Stimulated activated CD4-positive, alpha-beta T cell treated with anti-CD3 and anti-CD28 coated beads, Interleukin-15, amount 100 ng/mL, for 24 hours (primary cell): ENCODE data around the gene KANK3.
"Not testable (repeated sequence)": the region's sequence is repeated elsewhere in the genome, so short reads cannot be mapped to it uniquely, and the experiment has no call there.

Experiments
- DNase-seq: peaks from one replicate; pipeline ENCODE4 v3.0.0-alpha.2; 2020

KANK3 gene

GRCh38 chr19:8316351-8317125 lies 26.5 kb downstream of the KANK3 start:
- DNase-seq, result no peak

- not testable (repeated sequence) for DNase-seq
These were observed 28.0 kb downstream of the KANK3 start for GRCh38 chr19:8314981-8315640.

DNA sequence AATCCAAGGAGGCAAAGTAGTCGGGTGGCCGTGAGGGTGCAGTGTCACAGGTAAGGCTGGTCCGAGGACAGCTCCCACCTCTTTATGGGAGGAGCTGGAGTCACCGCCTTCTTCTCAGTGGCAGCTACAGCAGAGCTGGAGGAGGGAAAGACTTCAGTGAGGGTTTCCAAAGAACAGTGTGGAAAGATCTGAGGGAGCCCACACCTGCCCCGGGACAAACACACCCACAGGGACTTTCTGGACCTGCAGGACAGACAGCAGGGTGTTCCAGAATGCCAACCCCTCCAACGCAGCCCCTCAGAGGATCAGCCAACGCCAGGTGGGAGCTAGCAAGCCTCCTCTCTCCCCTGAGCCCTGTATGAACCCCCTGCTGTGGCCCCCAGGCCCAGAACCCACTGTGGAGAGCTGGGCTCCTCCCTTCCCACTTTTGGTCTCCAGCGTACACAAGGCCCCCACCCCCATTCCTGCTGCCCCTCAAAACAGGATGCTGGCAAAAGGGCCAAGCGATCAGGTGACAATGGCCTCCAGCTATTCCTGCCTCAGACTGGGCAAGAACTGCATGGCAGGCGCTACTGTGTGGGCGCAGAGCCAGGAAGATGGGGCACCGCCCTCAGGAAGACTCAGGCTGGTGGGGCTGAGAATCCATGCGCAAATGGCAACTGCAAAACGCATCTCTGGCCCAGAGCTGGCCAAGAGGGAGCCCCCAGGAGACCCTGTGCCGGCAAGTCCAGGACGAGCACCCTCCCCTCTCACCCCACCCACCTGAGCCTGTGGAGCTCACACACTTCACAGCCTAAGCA lies 31.4 kb downstream of the KANK3 start:
- DNase-seq, result no peak

GRCh38 chr19:8310342-8311055 lies 32.6 kb downstream of the KANK3 start:
- DNase-seq, result no peak

DNA sequence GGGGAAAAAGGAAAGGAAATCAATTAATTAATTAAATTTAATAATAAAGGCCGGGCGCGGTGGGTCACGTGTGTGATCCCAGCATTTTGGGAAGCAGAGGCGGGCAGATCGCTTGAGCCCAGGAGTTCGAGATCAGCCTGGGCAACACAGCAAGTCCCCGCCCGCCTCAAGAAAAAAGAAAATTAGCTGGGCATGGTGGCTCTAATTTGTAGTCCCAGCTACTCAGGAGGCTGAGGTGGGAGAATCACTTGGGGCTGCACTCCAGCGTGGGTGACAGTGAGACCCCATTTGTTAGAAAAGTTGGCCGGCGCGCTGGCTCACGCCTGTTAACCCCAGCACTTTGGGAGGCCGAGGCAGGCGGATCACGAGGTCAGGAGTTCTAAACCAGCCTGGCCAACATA lies 34.2 kb downstream of the KANK3 start:
- no peak for DNase-seq

DNA sequence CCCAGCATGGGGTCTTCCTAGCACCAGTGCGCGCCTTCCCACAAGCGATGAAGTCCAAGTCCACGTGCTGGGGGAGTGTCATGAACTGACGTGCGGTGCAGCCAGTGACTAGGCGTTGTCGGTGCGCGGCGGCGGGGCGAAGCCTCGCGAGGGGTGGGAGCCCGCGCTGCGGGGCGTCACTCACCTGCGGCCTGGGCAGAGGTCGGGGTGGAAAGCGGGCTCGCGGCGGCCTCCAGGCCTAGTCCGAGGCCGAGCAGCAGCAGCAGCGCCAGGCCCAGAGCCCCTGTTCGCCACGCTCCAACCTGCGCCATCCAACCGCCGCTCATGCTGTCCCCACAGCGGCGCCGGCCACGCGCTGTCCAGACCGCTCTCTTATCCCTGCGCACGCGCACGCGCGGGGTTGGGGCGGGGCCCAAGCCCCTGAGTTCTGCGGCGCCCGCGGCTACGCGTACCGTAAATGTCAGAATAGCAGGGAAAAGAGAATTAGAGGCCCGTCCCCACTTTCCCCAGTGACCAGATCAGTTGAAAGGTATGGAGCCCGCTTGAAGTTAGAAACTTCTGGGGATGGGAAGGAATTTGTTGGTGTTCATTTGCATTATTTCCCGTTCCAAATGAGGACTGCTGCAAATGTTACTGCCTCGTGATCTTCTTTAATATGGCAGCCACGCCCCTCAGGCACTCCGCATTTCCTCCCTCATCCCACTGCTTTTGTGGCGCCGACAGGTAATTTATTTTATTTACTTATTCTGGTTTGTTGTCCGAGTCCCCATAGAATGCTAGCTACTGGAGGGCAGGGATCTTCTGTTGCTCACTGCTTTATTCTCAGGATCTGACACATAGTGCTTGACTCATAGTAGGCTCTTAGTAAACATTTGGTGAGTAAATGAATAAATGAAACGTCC lies 34.8 kb downstream of the KANK3 start, which contains the start of gene CD320:
TSS of gene CD320 (minus strand) at position 394 of the 902 bp plus-strand sequence. CDS start at position 326, 68 bp downstream.
- peak; percentile 92 for DNase-seq

DNA sequence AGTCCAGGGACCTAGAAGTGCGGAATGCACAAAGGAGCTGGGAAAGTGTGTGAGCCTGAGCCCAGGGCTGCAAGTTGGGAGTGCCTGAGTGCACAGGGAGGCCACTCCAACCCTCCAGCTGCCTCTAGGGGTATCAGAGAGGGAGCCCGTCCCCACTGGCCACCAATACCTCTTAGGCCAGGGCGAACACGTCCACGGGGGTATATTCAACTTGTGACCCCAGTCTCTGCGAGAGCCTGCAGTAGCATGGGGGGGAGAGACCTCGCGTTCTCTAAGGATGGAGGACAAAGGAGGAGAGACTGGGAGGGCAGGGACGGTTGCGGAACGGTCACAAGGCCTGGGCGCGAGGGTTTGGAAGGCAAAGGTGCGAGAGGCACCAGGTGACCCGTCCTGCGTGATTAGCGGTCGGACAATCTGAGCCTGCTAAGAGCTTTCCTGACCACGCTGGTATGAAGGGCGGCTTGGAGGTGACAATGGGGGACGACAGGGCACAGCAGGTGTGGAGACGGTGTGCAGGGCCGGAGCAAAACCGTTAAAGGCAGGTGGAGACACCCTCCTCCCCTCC lies 35.6 kb downstream of the KANK3 start:
- no peak for DNase-seq

DNA sequence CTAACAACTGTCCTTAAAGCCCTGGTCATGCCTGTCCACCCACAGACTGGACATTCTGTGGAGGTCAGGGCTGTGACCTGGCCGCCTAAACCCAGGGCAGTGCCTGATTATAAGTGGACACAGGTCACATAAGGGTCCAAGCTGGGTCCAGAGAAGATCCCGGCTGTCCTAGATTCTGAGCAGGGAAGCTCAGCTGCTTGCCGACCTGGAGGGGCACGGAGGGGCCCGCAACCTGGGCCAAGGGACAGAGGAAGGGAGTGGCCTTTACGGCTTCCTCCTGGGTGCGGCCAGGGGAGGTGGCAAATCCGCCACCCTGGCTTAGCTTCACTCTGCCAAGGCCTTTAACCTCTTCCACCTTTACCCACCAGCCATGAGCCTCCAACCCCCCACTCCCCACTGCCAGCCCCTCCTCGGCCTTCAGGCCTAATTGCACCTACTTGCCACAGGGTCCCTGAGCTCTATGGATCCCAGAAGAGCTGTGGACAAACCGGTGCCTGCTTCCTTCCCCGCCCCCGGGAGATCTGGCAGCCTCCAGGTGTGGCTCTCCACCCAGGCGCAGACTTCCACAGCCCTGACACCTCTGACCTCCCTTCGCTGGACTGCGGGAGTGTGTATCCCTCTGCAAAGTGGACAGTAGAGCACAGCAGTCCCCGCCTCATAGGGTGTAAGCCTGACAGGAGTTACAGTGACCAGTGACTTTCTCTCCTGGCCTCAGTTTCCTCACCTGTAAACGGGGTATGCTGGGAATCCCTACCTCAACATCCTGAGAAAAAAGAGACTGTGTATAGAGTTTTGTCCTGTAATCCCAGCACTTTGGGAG lies 36.6 kb downstream of the KANK3 start:
- DNase-seq, result peak; percentile 7

DNA sequence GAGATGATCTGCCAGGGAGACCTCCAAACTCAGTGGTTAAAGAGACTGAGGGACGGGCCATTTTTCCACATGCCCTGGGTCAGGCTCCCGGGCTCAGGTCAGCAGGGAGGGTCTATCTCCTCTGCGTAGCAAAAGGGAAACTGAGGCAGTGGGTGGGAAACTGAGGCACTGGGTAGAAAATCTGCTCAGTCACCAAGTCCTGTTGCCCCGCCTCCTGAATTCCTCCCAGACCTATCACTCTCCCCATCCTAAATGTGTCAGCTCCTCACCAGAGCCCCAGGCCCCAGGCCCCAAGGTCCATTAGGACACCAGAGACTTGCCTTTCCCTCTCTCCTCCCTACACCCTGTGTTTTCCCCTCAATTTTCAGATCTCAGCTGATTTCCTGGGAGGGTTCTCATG lies 37.3 kb downstream of the KANK3 start:
- DNase-seq, result peak; percentile 1

DNA sequence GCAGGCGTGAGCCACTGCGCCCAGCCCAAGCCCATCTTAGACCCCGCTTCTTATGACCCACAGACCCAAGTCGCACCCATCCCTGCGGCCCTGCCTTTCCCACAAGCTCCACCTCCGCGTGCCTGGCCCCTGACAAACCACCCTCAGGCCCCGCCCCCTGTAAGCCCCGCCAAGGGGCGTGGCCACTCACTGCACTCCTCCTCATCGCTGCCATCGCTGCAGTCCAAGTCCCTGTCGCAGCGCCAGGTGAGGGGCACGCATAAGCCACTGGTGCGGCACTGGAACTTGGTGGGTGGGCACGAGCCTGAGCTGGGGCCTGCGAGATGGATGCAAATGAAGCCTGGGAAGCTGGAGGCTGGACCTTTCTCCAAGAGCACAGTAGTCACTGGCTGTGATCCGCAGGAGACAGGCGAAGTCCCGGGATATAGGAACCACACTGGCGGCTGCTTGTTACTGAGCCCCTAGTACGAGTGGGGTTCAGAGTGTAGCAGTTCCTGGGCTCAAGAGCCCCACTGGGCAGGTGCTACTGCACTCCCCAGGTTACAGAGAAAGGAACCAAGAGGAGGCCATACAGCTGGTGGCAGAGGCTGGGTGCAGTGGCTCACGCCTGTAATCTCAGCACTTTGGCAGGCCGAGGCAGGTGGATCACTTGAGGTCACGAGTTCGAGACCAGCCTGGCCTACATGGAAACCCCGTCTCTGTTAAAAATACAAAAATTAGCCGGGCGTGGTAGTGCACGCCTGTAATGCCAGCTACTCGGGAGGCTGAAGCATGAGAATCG lies 38.0 kb downstream of the KANK3 start:
- peak; percentile 56 for DNase-seq

DNA sequence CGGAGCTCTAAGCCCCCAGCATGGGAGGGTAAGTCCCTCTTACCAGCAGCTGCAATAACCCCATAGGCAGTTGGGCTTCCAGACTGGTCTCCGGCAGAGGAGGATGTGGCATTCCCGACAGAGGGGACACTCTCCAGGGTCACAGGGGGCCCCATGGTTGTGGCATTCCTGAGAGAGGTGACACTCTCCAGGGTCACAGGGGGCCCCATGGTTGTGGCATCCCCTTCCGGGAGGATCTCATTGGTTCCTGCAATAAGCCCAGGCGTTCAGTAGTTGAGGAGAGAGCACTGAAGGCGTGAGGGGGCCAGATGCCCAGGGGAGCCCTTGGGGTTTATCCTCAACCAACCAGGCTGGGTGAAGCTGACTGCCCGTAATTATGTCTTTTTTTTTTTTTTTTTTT lies 40.3 kb downstream of the KANK3 start:
- DNase-seq, result peak; percentile 1

DNA sequence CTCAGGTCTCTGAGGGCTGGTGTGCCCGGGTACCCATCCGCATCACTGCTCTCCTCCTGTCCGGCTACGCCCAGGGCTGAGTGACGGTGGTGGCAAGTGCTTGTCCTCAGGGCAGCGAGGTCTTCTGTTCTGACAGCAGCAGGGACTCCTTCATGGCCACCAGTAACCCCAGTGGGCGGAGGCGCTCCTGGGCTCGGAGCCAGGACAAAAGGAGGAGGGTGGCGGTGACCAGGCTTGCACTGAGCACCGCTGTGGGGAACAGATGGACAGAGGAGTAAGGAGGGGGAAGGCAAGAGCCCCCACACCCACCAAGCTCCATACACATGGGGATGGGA lies 40.7 kb downstream of the KANK3 start:
- peak; percentile 2 for DNase-seq

DNA sequence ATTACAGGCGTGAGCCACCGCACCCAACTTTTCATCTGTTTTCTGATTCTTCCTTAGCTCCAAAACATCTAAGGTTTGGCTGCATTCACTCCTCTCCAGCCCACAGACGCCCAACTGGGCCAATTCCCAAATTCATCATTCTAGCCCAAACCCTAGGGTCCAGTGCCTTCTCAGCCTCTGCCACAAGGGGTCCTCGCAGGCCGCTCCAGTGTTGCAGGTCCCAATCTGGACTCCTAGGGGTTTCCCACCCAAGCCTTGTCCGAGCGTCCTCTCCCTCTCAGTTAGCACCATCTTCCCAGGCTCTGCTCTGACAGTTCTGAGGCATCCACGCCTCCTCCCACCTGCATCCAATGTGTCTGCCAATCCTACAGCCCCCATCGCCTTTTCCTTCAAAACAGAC lies 51.7 kb downstream of the KANK3 start:
- not testable (repeated sequence) for DNase-seq

DNA sequence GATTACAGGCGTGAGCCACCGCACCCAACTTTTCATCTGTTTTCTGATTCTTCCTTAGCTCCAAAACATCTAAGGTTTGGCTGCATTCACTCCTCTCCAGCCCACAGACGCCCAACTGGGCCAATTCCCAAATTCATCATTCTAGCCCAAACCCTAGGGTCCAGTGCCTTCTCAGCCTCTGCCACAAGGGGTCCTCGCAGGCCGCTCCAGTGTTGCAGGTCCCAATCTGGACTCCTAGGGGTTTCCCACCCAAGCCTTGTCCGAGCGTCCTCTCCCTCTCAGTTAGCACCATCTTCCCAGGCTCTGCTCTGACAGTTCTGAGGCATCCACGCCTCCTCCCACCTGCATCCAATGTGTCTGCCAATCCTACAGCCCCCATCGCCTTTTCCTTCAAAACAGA lies 66.6 kb downstream of the KANK3 start:
- not testable (repeated sequence) for DNase-seq
